ENCODE results near the gene SRMS. TPM values are rescaled to one million over a fixed set of nuclear protein-coding genes. Genes with fewer than 3 reads are reported as not detected.

The SRMS gene
- total and polyA plus RNA-seq, 2 of the 13 experiments (the other 11 are each of a cell fraction or from before 2014, with no cell fraction given) = not detected

GRCh38 chr20:63572788-63573646 lies 25.5 kb upstream of the SRMS start (continued):
- TF ChIP-seq ZNF296 (CRISPR knock-in tag; conservative IDR thresholded peaks at IDR 0.05) = peak; percentile 61; the same call in 1 of the 2 replicates
- TF ChIP-seq, protein P1, sequence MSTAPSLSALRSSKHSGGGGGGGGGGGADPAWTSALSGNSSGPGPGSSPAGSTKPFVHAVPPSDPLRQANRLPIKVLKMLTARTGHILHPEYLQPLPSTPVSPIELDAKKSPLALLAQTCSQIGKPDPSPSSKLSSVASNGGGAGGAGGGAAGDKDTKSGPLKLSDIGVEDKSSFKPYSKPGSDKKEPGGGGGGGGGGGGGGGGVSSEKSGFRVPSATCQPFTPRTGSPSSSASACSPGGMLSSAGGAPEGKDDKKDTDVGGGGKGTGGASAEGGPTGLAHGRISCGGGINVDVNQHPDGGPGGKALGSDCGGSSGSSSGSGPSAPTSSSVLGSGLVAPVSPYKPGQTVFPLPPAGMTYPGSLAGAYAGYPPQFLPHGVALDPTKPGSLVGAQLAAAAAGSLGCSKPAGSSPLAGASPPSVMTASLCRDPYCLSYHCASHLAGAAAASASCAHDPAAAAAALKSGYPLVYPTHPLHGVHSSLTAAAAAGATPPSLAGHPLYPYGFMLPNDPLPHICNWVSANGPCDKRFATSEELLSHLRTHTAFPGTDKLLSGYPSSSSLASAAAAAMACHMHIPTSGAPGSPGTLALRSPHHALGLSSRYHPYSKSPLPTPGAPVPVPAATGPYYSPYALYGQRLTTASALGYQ (CRISPR knock-in tag; IDR thresholded peaks at IDR 0.05) = no peak
- 0 out of 2 replicates have a peak, but pooled peaks have one; percentile 23 for TF ChIP-seq TRIM24 (CRISPR knock-in tag; IDR thresholded peaks at IDR 0.05)
- 0 out of 2 replicates have a peak, but pooled peaks have one; percentile 42 for TF ChIP-seq ZNF501 (CRISPR knock-in tag; IDR thresholded peaks at IDR 0.05)
- 0 out of 2 replicates have a peak, but pooled peaks have one; percentile 32 for TF ChIP-seq ZNF776 (CRISPR knock-in tag; IDR thresholded peaks at IDR 0.05)
- 0 out of 2 replicates have a peak, but pooled peaks have one; percentile 28 for TF ChIP-seq ZSCAN29 (CRISPR knock-in tag; conservative IDR thresholded peaks at IDR 0.05)
- TF ChIP-seq RFXANK (CRISPR knock-in tag; IDR thresholded peaks at IDR 0.05) = 0 out of 2 replicates have a peak, but pooled peaks have one; percentile 8
- 0 out of 2 replicates have a peak, but pooled peaks have one; percentile 32 for TF ChIP-seq CBX5 (CRISPR knock-in tag; IDR thresholded peaks at IDR 0.05; ENCODE audit: borderline replicate concordance)
- TF ChIP-seq MTA1 (CRISPR knock-in tag; IDR thresholded peaks at IDR 0.05; ENCODE audit: borderline replicate concordance) = peak; percentile 45; the same call in 1 of the 2 replicates
- TF ChIP-seq NR2F6 (IDR thresholded peaks at IDR 0.05) = no peak
- peak; percentile 35; the same call in 1 of the 2 replicates for TF ChIP-seq NR2F6 (CRISPR knock-in tag; IDR thresholded peaks at IDR 0.05)
- TF ChIP-seq HES4 (CRISPR knock-in tag; IDR thresholded peaks at IDR 0.05; ENCODE audit: borderline replicate concordance) = 0 out of 2 replicates have a peak, but pooled peaks have one; percentile 79
- no peak for TF ChIP-seq ZHX1 (CRISPR knock-in tag; IDR thresholded peaks at IDR 0.05; ENCODE audit: low read depth)
- 0 out of 2 replicates have a peak, but pooled peaks have one; percentile 21 for TF ChIP-seq REXO4 (CRISPR knock-in tag; IDR thresholded peaks at IDR 0.05; ENCODE audit: borderline replicate concordance)
- no peak for TF ChIP-seq ZNF552 (CRISPR knock-in tag; IDR thresholded peaks at IDR 0.05; ENCODE audit: borderline replicate concordance)
- TF ChIP-seq ZNF350 (CRISPR knock-in tag; IDR thresholded peaks at IDR 0.05; ENCODE audit: borderline replicate concordance, low read depth) = peak; percentile 39; the same call in 1 of the 2 replicates
- TF ChIP-seq, protein P2, sequence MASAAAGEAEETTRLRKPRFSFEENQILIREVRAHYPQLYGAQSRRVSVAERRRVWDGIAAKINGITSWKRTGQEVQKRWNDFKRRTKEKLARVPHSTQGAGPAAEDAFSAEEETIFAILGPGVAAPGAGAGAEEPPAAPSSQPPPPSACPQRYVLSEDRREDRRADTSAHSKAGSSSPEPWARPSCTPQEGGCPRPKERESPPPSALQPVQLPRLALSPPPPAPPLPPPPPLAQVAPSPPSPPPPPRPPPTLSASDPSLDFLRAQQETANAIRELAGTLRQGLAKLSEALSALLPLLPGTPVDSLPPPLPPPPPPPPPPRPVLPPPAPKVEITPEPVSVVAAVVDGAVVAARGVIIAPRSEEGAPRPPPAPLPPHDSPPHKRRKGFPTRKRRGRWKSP (CRISPR knock-in tag; IDR thresholded peaks at IDR 0.05) = no peak; the same call in 1 of the 2 replicates
- peak; percentile 67; the same call in 1 of the 2 replicates for TF ChIP-seq ZBTB4 (CRISPR knock-in tag; IDR thresholded peaks at IDR 0.05; ENCODE audit: borderline replicate concordance)
